Measurements from ENCODE around the gene SEC31B.

SEC31B gene, protein sequence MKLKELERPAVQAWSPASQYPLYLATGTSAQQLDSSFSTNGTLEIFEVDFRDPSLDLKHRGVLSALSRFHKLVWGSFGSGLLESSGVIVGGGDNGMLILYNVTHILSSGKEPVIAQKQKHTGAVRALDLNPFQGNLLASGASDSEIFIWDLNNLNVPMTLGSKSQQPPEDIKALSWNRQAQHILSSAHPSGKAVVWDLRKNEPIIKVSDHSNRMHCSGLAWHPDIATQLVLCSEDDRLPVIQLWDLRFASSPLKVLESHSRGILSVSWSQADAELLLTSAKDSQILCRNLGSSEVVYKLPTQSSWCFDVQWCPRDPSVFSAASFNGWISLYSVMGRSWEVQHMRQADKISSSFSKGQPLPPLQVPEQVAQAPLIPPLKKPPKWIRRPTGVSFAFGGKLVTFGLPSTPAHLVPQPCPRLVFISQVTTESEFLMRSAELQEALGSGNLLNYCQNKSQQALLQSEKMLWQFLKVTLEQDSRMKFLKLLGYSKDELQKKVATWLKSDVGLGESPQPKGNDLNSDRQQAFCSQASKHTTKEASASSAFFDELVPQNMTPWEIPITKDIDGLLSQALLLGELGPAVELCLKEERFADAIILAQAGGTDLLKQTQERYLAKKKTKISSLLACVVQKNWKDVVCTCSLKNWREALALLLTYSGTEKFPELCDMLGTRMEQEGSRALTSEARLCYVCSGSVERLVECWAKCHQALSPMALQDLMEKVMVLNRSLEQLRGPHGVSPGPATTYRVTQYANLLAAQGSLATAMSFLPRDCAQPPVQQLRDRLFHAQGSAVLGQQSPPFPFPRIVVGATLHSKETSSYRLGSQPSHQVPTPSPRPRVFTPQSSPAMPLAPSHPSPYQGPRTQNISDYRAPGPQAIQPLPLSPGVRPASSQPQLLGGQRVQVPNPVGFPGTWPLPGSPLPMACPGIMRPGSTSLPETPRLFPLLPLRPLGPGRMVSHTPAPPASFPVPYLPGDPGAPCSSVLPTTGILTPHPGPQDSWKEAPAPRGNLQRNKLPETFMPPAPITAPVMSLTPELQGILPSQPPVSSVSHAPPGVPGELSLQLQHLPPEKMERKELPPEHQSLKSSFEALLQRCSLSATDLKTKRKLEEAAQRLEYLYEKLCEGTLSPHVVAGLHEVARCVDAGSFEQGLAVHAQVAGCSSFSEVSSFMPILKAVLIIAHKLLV

DNA sequence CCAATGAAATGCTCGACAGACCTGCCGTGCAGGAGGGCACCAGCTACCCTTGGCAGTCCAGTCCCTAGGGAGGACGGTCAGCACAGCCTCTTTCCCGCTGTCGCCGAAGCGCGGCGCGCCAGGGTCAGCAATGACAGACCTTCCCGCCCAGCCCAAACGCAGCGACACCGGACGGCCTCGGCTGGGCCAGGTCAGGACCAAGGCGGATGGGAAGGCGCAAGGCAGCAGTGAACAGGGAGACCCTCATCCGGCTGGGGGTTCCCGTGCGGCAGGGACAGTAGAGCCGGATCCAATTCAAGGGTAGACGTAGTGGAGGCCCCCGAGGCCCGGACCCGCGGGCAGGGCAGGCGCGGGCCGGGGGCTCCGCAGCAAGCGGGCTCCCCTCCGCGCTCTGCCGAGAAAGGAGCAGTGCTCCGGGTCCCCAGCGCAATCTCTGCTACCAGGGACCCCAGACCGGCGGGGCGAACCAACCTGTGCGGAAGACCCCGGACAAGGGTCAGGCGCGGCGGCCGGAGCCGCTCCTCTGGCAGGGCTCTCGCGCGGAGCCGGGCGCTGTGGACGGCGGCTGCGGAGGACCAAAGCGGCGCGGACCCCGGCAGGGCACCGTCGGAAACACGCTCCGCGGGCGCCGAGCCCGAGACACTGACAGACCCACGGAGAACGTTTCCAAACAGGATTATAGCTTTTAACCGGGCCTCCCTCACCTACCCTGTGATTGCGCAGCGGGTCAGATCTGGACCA lies at the start of gene SEC31B:
Gene SEC31B, minus strand, starts transcription at position 551 of the 741 bp plus-strand sequence. CDS start 2,909 bp downstream, outside the sequence.
- Mint-ChIP-seq H3K4me3 (no peak within 1 kb of the TSS), H3K9me3 (no peaks in the 10 kb centered on the region), H3K36me3 (ENCODE audit: low read depth) (peaks cover 56% of the 10 kb centered on the region), H3K4me1 (ENCODE audit: low read depth) (peaks cover 15% of the 10 kb centered on the region), H3K27ac (peak within 1 kb of the TSS; percentile 33), H3K27me3 (no peaks in the 10 kb centered on the region)
- no peak for DNase-seq

DNA sequence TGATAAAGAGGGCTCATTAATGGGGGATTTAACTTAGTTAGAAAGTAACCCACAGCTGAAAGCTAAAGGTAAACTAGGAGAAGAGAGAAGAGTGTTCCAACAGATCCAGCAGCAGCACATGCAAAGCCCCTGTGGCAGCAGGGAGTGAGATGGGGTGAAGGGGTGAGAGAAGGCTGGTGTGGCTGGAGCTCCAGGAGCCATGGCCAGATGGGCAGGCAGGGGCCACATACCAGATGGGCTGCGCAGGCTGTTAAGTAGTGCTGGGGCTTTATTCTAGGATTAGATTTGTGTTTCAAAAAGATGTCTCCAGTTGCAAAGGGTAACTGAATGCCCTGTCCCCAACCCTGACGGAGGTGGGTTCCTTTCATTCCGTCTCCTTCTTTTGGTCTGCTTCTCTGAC lies 49.3 kb upstream of the SEC31B start:
- Mint-ChIP-seq H3K27ac (no peak overlapping the region), H3K27me3 (peaks cover 17% of the 10 kb centered on the region), H3K4me3 (no peak overlapping the region), H3K36me3 (ENCODE audit: low read depth) (no peaks in the 10 kb centered on the region), H3K4me1 (ENCODE audit: low read depth) (no peaks in the 10 kb centered on the region), H3K9me3 (no peaks in the 10 kb centered on the region)
- DNase-seq = no peak

DNA sequence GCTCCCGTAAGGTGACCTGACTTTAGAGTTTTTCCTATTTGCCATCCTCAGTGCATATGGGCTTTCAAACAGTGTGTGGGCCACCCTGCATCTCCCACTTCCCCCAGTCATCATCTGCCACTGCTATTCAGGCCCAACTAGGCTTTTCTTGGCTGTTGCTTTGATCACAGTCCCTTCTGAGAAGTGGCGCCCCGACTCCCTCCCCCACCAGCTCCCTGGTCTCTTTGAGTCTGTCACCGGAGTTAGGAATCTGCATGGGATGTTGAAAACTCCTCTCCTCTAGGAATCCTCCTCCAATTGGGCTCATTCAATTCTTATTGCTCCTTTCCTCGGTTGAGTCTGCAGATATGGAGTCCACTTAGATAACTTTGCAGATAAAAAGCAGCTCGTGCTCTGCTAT lies 48.2 kb upstream of the SEC31B start:
- H3K4me3 Mint-ChIP-seq = no peak overlapping the region
- no peaks in the 10 kb centered on the region for H3K9me3 Mint-ChIP-seq
- H3K36me3 Mint-ChIP-seq (ENCODE audit: low read depth) = no peaks in the 10 kb centered on the region
- peaks cover 24% of the 10 kb centered on the region for H3K27me3 Mint-ChIP-seq
- DNase-seq = no peak
- H3K27ac Mint-ChIP-seq = no peak overlapping the region
- peaks cover 2% of the 10 kb centered on the region for H3K4me1 Mint-ChIP-seq (ENCODE audit: low read depth)

DNA sequence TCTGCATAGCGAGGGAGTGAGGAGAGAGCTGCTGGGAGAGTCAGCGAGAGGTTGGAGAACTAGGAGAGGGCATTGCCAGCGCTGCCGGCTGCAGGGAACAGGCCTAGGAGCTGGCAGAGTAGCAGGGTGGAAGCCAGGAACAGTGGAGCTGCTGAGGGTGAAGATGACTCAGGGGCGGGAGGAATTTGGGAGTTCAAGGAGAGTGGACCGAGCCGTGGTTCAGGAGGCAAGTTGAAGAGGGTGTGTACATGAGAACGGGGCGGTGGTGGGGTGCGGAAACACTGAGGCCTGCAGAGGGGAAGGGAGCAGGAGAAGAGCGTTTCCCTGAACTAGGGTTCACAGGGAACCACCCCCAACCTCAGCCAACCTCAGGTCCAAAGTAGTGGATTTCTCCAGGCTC lies 47.6 kb upstream of the SEC31B start:
- Mint-ChIP-seq H3K4me1 (ENCODE audit: low read depth) (peaks cover 5% of the 10 kb centered on the region), H3K9me3 (no peaks in the 10 kb centered on the region), H3K36me3 (ENCODE audit: low read depth) (no peaks in the 10 kb centered on the region)

DNA sequence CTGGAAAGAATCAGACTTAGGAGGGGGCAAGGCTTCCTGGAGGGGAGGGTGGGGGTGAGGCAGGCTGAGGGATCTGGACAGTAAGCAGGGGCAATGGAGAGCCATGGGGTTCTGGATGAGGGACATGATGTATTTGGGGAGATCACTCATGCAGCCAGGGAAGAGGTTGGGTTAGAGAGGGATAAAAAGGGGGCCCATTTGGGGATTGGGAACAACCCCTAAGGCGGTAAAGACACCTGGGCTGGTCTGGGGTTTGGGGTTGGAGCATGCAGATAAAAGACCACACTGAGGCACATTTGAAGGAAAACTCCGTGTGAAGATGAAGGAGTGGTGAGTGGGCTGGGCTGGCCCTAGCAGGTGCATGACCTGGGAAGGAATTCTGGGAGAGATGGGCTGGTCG lies 46.9 kb upstream of the SEC31B start:
- Mint-ChIP-seq H3K9me3 (no peaks in the 10 kb centered on the region), H3K27me3 (peaks cover 34% of the 10 kb centered on the region), H3K27ac (no peak overlapping the region), H3K4me1 (ENCODE audit: low read depth) (peaks cover 12% of the 10 kb centered on the region), H3K4me3 (no peak overlapping the region), H3K36me3 (ENCODE audit: low read depth) (no peaks in the 10 kb centered on the region)
- no peak for DNase-seq

More for the DNA sequence above, 47.6 kb upstream of the SEC31B start:
- no peak overlapping the region for H3K27ac Mint-ChIP-seq
- no peak for DNase-seq
- peaks cover 28% of the 10 kb centered on the region for H3K27me3 Mint-ChIP-seq
- no peak overlapping the region for H3K4me3 Mint-ChIP-seq

DNA sequence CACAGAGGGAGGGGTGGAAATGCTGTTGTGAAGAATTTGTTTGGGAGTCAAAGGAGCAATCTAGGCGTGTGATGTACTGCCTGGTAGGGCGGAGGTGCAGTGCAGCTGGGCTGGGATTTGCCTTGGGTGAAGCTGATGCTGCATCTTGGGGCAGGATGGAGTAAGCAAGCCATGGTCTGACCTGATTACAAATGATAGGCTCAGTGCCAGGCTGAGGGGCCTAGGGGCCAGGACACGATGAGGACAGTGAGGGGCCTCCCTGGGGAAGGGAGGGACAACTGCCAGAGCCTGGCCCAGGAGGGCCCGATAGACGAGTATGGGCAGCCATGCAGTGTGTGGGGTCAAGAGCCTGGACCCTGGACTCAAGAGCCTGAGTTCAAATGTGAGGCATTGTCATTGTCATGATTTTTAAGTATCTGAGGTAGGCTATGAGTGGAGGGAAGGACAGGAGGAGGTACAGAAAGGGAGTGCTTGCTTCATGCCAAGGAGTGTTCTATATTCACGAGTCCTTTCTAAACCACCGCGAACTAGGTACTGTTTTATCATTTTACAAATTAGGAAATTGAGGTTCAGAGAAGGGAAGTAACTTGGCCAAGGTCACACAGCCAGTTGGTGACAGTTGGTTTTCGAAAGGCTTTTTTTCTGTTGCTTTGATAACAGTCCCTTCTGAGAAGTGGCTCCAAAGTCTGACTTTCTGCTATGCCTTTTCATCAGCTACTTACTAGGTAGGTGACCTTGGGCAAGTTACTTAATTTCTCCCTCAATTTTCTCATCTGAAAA lies 45.7 kb upstream of the SEC31B start:
- H3K27me3 Mint-ChIP-seq = peaks cover 38% of the 10 kb centered on the region
- no peaks in the 10 kb centered on the region for H3K9me3 Mint-ChIP-seq
- no peak overlapping the region for H3K4me3 Mint-ChIP-seq
- H3K36me3 Mint-ChIP-seq (ENCODE audit: low read depth) = no peaks in the 10 kb centered on the region
- no peak for DNase-seq
- peaks cover 18% of the 10 kb centered on the region for H3K4me1 Mint-ChIP-seq (ENCODE audit: low read depth)
- no peak overlapping the region for H3K27ac Mint-ChIP-seq

DNA sequence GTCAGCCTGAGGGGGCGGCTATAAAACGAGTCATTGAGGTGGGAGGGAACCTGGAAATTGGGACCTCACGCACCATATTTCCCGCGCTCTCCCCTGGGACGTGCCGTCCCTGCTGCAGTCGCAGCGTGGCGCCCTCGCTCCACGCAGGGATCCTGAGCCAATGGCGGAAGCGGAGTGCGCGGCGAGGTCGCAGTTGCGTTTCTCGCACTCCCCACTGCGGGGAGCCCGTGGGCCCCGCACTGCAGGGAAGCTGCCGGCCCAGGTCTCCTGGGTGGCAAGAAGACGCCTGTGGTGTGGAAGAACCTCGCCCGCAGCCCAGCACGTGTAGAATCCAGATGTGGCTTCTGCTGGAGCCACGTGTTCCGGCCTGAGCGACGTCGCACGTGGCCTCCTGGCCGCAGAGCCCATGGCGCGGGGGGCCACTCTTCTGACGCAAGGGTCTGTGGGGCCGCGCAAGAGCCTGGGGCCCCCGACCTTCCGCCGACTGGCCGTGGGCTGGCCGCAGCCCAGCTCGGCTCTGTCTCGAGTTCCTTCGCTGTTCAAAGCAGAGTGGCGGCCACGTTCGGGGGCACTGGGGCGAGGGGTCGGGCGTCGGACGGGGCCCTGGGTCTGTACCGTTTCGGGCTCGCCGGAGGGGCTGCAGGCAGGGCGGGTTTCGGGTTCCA lies 42.5 kb upstream of the SEC31B start:
- Mint-ChIP-seq H3K4me1 (ENCODE audit: low read depth) (peaks cover 18% of the 10 kb centered on the region), H3K27ac (no peak overlapping the region), H3K9me3 (no peaks in the 10 kb centered on the region), H3K4me3 (peak overlapping the region; percentile 34), H3K27me3 (peaks cover 38% of the 10 kb centered on the region), H3K36me3 (ENCODE audit: low read depth) (peaks cover 8% of the 10 kb centered on the region)
- peak; percentile 87 for DNase-seq

DNA sequence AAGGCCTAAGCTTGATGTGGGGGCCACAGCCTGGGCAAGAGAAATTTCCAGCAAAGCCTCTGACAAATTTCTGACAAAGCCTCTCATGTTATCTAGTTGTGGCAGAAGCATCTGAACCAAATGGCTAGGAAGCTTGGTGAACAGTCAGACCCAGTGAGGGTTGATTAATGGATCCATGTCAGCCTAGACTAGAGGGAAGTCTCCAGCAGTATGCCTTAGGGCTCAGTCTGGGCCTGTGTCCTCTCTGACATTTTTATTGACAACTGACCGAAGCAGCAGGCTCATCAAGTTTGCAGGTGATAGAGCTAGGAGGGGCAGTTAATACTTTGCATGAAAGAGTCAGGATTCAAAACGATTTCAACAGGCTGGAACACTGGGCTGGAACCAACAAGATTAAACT lies 41.3 kb upstream of the SEC31B start:
- H3K4me3 Mint-ChIP-seq = no peak overlapping the region
- peaks cover 13% of the 10 kb centered on the region for H3K36me3 Mint-ChIP-seq (ENCODE audit: low read depth)
- no peak overlapping the region for H3K27ac Mint-ChIP-seq
- peaks cover 38% of the 10 kb centered on the region for H3K27me3 Mint-ChIP-seq
- H3K4me1 Mint-ChIP-seq (ENCODE audit: low read depth) = peaks cover 18% of the 10 kb centered on the region
- H3K9me3 Mint-ChIP-seq = no peaks in the 10 kb centered on the region
- DNase-seq = no peak

DNA sequence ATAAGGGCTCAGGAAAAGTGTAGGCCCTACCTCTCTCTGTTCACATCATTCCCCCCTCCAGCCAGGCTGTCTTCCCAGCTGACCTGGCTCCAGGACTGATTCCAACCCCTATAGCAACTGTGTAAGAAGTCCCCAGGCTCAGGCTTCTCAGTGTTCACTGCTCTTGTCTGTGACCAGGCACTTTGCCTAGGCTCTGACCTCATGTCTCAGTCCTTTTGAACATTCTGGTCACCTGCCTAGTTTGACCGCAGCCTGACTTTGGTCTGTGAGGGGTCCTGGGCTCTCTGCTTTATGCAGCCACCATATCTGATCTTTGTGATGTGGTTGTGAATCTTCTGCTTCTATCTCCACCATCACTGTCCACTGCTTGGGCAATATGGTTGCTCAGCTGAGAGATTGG lies 40.6 kb upstream of the SEC31B start:
- Mint-ChIP-seq H3K27me3 (peaks cover 35% of the 10 kb centered on the region), H3K9me3 (no peaks in the 10 kb centered on the region), H3K4me3 (no peak overlapping the region)

DNA sequence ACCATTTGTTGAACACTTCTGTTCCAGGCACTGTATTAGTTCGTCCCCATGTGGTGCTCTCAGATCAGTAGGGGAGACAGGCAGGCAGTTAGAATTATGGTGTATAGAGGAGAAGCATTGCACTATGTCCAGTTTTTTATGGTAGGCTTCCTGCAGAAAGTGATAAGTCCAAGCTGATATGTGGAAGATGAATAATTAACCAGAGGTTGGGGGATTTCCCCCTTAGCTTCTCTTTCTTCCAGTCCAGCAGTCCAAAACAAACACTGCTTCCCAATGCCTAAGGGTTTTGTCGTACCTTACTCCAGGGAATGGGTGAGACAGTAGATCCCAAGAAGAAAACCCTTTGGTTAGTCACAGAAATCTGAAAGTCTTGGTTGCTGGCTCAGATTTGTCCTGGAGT lies 35.2 kb upstream of the SEC31B start:
- H3K27me3 Mint-ChIP-seq = no peaks in the 10 kb centered on the region
- DNase-seq = no peak
- H3K4me1 Mint-ChIP-seq (ENCODE audit: low read depth) = no peaks in the 10 kb centered on the region
- H3K36me3 Mint-ChIP-seq (ENCODE audit: low read depth) = peaks cover 57% of the 10 kb centered on the region
- no peak overlapping the region for H3K27ac Mint-ChIP-seq
- no peaks in the 10 kb centered on the region for H3K9me3 Mint-ChIP-seq
- no peak overlapping the region for H3K4me3 Mint-ChIP-seq

More for the DNA sequence above, 40.6 kb upstream of the SEC31B start:
- H3K27ac Mint-ChIP-seq = no peak overlapping the region
- peaks cover 17% of the 10 kb centered on the region for H3K36me3 Mint-ChIP-seq (ENCODE audit: low read depth)
- H3K4me1 Mint-ChIP-seq (ENCODE audit: low read depth) = peaks cover 18% of the 10 kb centered on the region
- DNase-seq = no peak

DNA sequence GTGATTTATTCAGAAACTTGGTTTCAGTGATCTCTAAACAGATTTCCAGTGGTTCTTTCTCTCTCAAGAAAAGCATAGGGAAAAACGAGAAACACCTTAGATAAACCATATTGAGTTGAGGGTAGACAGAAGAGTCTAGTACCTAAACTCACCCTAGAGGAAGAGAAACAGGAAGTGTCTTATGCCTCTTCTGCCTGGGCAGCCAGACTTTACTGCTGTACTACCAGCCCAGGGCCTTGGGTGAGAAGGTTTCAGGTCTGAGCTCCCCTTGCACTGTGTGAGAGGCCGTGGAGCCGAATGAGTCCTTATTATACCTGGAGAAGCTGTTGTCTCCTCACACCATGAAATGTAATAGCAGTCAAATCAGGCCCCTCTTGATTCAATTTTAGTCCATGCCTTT lies 34.3 kb upstream of the SEC31B start:
- Mint-ChIP-seq H3K27me3 (no peaks in the 10 kb centered on the region), H3K4me3 (no peak overlapping the region)

DNA sequence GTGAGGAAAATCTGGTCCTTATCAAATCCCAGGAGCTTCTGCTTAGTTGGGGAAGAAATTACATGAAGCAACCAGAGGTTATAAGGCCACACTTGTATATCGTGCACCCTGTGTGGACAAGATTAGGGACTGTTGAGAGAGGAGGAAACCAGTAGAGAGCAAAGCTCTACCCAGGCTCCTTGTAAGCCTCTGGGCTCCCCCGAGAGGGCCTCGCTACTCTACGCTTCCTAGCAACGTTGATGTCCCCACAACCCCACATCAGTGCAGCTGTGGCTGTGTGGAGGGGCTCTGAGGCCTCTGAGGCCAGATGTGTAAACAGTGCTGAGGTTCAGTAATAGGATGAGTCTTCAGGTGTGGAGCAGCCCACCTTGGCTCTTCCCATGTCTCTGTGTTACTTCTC lies 32.1 kb upstream of the SEC31B start:
- Mint-ChIP-seq H3K4me1 (ENCODE audit: low read depth) (no peaks in the 10 kb centered on the region), H3K9me3 (no peaks in the 10 kb centered on the region), H3K4me3 (no peak overlapping the region), H3K36me3 (ENCODE audit: low read depth) (peaks cover 78% of the 10 kb centered on the region), H3K27ac (no peak overlapping the region), H3K27me3 (no peaks in the 10 kb centered on the region)
- DNase-seq = no peak

More for the DNA sequence above, 34.3 kb upstream of the SEC31B start:
- H3K36me3 Mint-ChIP-seq (ENCODE audit: low read depth) = peaks cover 66% of the 10 kb centered on the region
- no peak for DNase-seq
- no peaks in the 10 kb centered on the region for H3K4me1 Mint-ChIP-seq (ENCODE audit: low read depth)
- no peaks in the 10 kb centered on the region for H3K9me3 Mint-ChIP-seq
- no peak overlapping the region for H3K27ac Mint-ChIP-seq

DNA sequence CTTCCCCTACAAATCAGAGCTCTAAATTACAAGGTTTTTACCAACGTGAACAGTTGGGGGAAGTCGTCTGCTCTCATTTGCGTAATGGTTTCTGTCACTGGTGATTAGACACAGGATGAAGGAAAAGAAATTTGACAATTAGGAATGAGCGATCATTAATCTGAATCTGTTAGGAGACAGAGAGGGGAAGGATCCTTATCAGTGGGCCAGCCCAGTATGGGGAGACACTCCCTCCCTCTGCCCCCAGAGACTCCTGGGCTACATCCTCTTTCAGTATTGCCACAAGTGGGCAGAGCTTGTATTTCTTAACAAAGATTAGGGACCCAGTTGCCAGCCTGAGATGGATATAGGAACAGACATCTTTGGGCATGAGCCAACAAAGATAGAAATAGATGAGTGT lies 31.5 kb upstream of the SEC31B start:
- H3K4me1 Mint-ChIP-seq (ENCODE audit: low read depth) = no peaks in the 10 kb centered on the region
- H3K27ac Mint-ChIP-seq = no peak overlapping the region
- H3K27me3 Mint-ChIP-seq = no peaks in the 10 kb centered on the region
- H3K4me3 Mint-ChIP-seq = no peak overlapping the region
- H3K36me3 Mint-ChIP-seq (ENCODE audit: low read depth) = peaks cover 83% of the 10 kb centered on the region
- H3K9me3 Mint-ChIP-seq = no peaks in the 10 kb centered on the region
- no peak for DNase-seq
